Measurements from ENCODE around the gene PECR.

Gene PECR

GRCh38 chr2:216101109-216101508 lies 19.5 kb upstream of the PECR start:
- H3K36me3 ChIP-seq (ENCODE audit: control insufficient read depth, insufficient read depth, low read length, severe bottlenecking), result no peaks in the 10 kb centered on the region
- DNase-seq (ENCODE audit: low read depth), result no peak
- H3K9ac ChIP-seq (ENCODE audit: low read length), result no peak overlapping the region
- peaks cover 12% of the 10 kb centered on the region for H3K27me3 ChIP-seq (replicated peaks; ENCODE audit: control insufficient read depth, insufficient read depth, low read length)
- H3K4me1 ChIP-seq (ENCODE audit: control insufficient read depth, insufficient read depth, low read length), result no peaks in the 10 kb centered on the region
- no peak overlapping the region for H3K4me3 ChIP-seq (ENCODE audit: low read length)
- no peaks in the 10 kb centered on the region for H3K9me3 ChIP-seq (ENCODE audit: control insufficient read depth, low read length)

GRCh38 chr2:216098421-216099334 lies 17.1 kb upstream of the PECR start:
- H3K4me3 ChIP-seq (ENCODE audit: low read length), result no peak overlapping the region
- no peak overlapping the region for H3K9ac ChIP-seq (ENCODE audit: low read length)
- DNase-seq (ENCODE audit: low read depth), result no peak
- no peaks in the 10 kb centered on the region for H3K36me3 ChIP-seq (ENCODE audit: control insufficient read depth, insufficient read depth, low read length, severe bottlenecking)
- H3K9me3 ChIP-seq (ENCODE audit: control insufficient read depth, low read length), result no peaks in the 10 kb centered on the region
- H3K4me1 ChIP-seq (ENCODE audit: control insufficient read depth, insufficient read depth, low read length), result no peaks in the 10 kb centered on the region
- peaks cover 14% of the 10 kb centered on the region for H3K27me3 ChIP-seq (replicated peaks; ENCODE audit: control insufficient read depth, insufficient read depth, low read length)

GRCh38 chr2:216094701-216095100 lies 13.1 kb upstream of the PECR start:
- no peaks in the 10 kb centered on the region for H3K9me3 ChIP-seq (ENCODE audit: control insufficient read depth, low read length)
- no peak overlapping the region for H3K4me3 ChIP-seq (ENCODE audit: low read length)
- H3K9ac ChIP-seq (ENCODE audit: low read length), result no peak overlapping the region
- DNase-seq (ENCODE audit: low read depth), result no peak
- no peaks in the 10 kb centered on the region for H3K4me1 ChIP-seq (ENCODE audit: control insufficient read depth, insufficient read depth, low read length)
- H3K36me3 ChIP-seq (ENCODE audit: control insufficient read depth, insufficient read depth, low read length, severe bottlenecking), result no peaks in the 10 kb centered on the region
- peaks cover 17% of the 10 kb centered on the region for H3K27me3 ChIP-seq (replicated peaks; ENCODE audit: control insufficient read depth, insufficient read depth, low read length)

GRCh38 chr2:216092646-216093045 lies 11.0 kb upstream of the PECR start:
- no peaks in the 10 kb centered on the region for H3K36me3 ChIP-seq (ENCODE audit: control insufficient read depth, insufficient read depth, low read length, severe bottlenecking)
- peaks cover 11% of the 10 kb centered on the region for H3K27me3 ChIP-seq (replicated peaks; ENCODE audit: control insufficient read depth, insufficient read depth, low read length)
- H3K9ac ChIP-seq (ENCODE audit: low read length), result no peak overlapping the region
- no peaks in the 10 kb centered on the region for H3K4me1 ChIP-seq (ENCODE audit: control insufficient read depth, insufficient read depth, low read length)
- H3K9me3 ChIP-seq (ENCODE audit: control insufficient read depth, low read length), result no peaks in the 10 kb centered on the region
- H3K4me3 ChIP-seq (ENCODE audit: low read length), result no peak overlapping the region
- no peak for DNase-seq (ENCODE audit: low read depth)

GRCh38 chr2:216090369-216090786 lies 8.8 kb upstream of the PECR start:
- H3K9me3 ChIP-seq (ENCODE audit: control insufficient read depth, low read length), result no peaks in the 10 kb centered on the region
- no peaks in the 10 kb centered on the region for H3K4me1 ChIP-seq (ENCODE audit: control insufficient read depth, insufficient read depth, low read length)
- peaks cover 6% of the 10 kb centered on the region for H3K27me3 ChIP-seq (replicated peaks; ENCODE audit: control insufficient read depth, insufficient read depth, low read length)
- no peak for DNase-seq (ENCODE audit: low read depth)
- no peak overlapping the region for H3K9ac ChIP-seq (ENCODE audit: low read length)
- no peak overlapping the region for H3K4me3 ChIP-seq (ENCODE audit: low read length)
- H3K36me3 ChIP-seq (ENCODE audit: control insufficient read depth, insufficient read depth, low read length, severe bottlenecking), result no peaks in the 10 kb centered on the region

GRCh38 chr2:216086207-216086893 lies 4.7 kb upstream of the PECR start:
- Histone ChIP-seq H3K36me3 (ENCODE audit: control insufficient read depth, insufficient read depth, low read length, severe bottlenecking) (no peaks in the 10 kb centered on the region), H3K4me3 (ENCODE audit: low read length) (no peak overlapping the region), H3K27me3 (replicated peaks; ENCODE audit: control insufficient read depth, insufficient read depth, low read length) (no peaks in the 10 kb centered on the region), H3K4me1 (ENCODE audit: control insufficient read depth, insufficient read depth, low read length) (peaks cover 2% of the 10 kb centered on the region), H3K9me3 (ENCODE audit: control insufficient read depth, low read length) (no peaks in the 10 kb centered on the region), H3K9ac (ENCODE audit: low read length) (no peak overlapping the region)
- no peak for DNase-seq (ENCODE audit: low read depth)

GRCh38 chr2:216084547-216084946 lies 2.9 kb upstream of the PECR start:
- H3K4me1 ChIP-seq (ENCODE audit: control insufficient read depth, insufficient read depth, low read length), result peaks cover 6% of the 10 kb centered on the region
- no peak for DNase-seq (ENCODE audit: low read depth)
- no peaks in the 10 kb centered on the region for H3K36me3 ChIP-seq (ENCODE audit: control insufficient read depth, insufficient read depth, low read length, severe bottlenecking)
- no peaks in the 10 kb centered on the region for H3K9me3 ChIP-seq (ENCODE audit: control insufficient read depth, low read length)
- no peak overlapping the region for H3K4me3 ChIP-seq (ENCODE audit: low read length)
- H3K27me3 ChIP-seq (replicated peaks; ENCODE audit: control insufficient read depth, insufficient read depth, low read length), result no peaks in the 10 kb centered on the region
- H3K9ac ChIP-seq (ENCODE audit: low read length), result no peak overlapping the region

GRCh38 chr2:216083464-216084281 lies 2.1 kb upstream of the PECR start:
- no peaks in the 10 kb centered on the region for H3K36me3 ChIP-seq (ENCODE audit: control insufficient read depth, insufficient read depth, low read length, severe bottlenecking)
- H3K9me3 ChIP-seq (ENCODE audit: control insufficient read depth, low read length), result no peaks in the 10 kb centered on the region
- no peaks in the 10 kb centered on the region for H3K27me3 ChIP-seq (replicated peaks; ENCODE audit: control insufficient read depth, insufficient read depth, low read length)
- no peak for DNase-seq (ENCODE audit: low read depth)
- no peak overlapping the region for H3K9ac ChIP-seq (ENCODE audit: low read length)
- no peak overlapping the region for H3K4me3 ChIP-seq (ENCODE audit: low read length)
- H3K4me1 ChIP-seq (ENCODE audit: control insufficient read depth, insufficient read depth, low read length), result peaks cover 9% of the 10 kb centered on the region

GRCh38 chr2:216082805-216083204 lies 1.2 kb upstream of the PECR start:
- Histone ChIP-seq H3K27me3 (replicated peaks; ENCODE audit: control insufficient read depth, insufficient read depth, low read length) (no peaks in the 10 kb centered on the region), H3K9me3 (ENCODE audit: control insufficient read depth, low read length) (no peaks in the 10 kb centered on the region), H3K4me1 (ENCODE audit: control insufficient read depth, insufficient read depth, low read length) (peaks cover 17% of the 10 kb centered on the region), H3K36me3 (ENCODE audit: control insufficient read depth, insufficient read depth, low read length, severe bottlenecking) (no peaks in the 10 kb centered on the region), H3K4me3 (ENCODE audit: low read length) (no peak overlapping the region), H3K9ac (ENCODE audit: low read length) (no peak overlapping the region)
- DNase-seq (ENCODE audit: low read depth), result no peak

GRCh38 chr2:216082117-216082711 lies 605 bp upstream of the PECR start:
- H3K4me3 ChIP-seq (ENCODE audit: low read length), result peak overlapping the region; percentile 93
- no peaks in the 10 kb centered on the region for H3K9me3 ChIP-seq (ENCODE audit: control insufficient read depth, low read length)
- H3K4me1 ChIP-seq (ENCODE audit: control insufficient read depth, insufficient read depth, low read length), result peaks cover 18% of the 10 kb centered on the region
- peak; percentile 27 for DNase-seq (ENCODE audit: low read depth)
- no peaks in the 10 kb centered on the region for H3K36me3 ChIP-seq (ENCODE audit: control insufficient read depth, insufficient read depth, low read length, severe bottlenecking)
- no peaks in the 10 kb centered on the region for H3K27me3 ChIP-seq (replicated peaks; ENCODE audit: control insufficient read depth, insufficient read depth, low read length)
- peak overlapping the region; percentile 67 for H3K9ac ChIP-seq (ENCODE audit: low read length)
